ENCODE results near the gene NFATC2.

- TF ChIP-seq, protein P1, sequence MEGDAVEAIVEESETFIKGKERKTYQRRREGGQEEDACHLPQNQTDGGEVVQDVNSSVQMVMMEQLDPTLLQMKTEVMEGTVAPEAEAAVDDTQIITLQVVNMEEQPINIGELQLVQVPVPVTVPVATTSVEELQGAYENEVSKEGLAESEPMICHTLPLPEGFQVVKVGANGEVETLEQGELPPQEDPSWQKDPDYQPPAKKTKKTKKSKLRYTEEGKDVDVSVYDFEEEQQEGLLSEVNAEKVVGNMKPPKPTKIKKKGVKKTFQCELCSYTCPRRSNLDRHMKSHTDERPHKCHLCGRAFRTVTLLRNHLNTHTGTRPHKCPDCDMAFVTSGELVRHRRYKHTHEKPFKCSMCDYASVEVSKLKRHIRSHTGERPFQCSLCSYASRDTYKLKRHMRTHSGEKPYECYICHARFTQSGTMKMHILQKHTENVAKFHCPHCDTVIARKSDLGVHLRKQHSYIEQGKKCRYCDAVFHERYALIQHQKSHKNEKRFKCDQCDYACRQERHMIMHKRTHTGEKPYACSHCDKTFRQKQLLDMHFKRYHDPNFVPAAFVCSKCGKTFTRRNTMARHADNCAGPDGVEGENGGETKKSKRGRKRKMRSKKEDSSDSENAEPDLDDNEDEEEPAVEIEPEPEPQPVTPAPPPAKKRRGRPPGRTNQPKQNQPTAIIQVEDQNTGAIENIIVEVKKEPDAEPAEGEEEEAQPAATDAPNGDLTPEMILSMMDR (IDR thresholded peaks at IDR 0.05), result no peak
- TF ChIP-seq POLR2A (IDR thresholded peaks at IDR 0.05; ENCODE audit: low read depth) (no peak), POLR2AphosphoS5 (IDR thresholded peaks at IDR 0.05) (no peak)
Measured at GRCh38 chr20:51583499-51583898, 41.0 kb upstream of the NFATC2 start.

All from esophagus muscularis mucosa (tissue), 3 donors.